NCI-H2029 treated with DMSO at 0.1 percent for 48 hours (cell line): Measurements from ENCODE around the gene GSPT1.
"Not testable (repeated sequence)": the region's sequence is repeated elsewhere in the genome, so short reads cannot be mapped to it uniquely, and the experiment has no call there.

Source experiments
- DNase-seq: peaks from one replicate; lab custom pipeline; 2025; lab: John Stamatoyannopoulos, UW

Gene GSPT1

GRCh38 chr16:11857161-11857560, 58.6 kb downstream of the GSPT1 start:
- DNase-seq, result no peak

GRCh38 chr16:11852092-11852809, 63.5 kb downstream of the GSPT1 start:
- DNase-seq, result peak; percentile 45

- DNase-seq, result peak; percentile 78
Measured at GRCh38 chr16:11851294-11852091, 64.3 kb downstream of the GSPT1 start, which contains the start of gene RSL1D1. RSL1D1 (minus strand) TSS chr16:11851542; CDS start chr16:11851512, 30 bp downstream.

GRCh38 chr16:11848842-11849241, 66.9 kb downstream of the GSPT1 start:
- no peak for DNase-seq

GRCh38 chr16:11844499-11844898, 71.3 kb downstream of the GSPT1 start:
- no peak for DNase-seq

GRCh38 chr16:11843861-11844260, 71.9 kb downstream of the GSPT1 start:
- no peak for DNase-seq

- DNase-seq, result no peak
Measured at GRCh38 chr16:11843206-11843605, 72.5 kb downstream of the GSPT1 start.

GRCh38 chr16:11841026-11841425, 74.7 kb downstream of the GSPT1 start:
- DNase-seq, result no peak

GRCh38 chr16:11836650-11837244, 79.0 kb downstream of the GSPT1 start:
- no peak for DNase-seq

GRCh38 chr16:11835891-11836649, 79.7 kb downstream of the GSPT1 start:
- peak; percentile 9 for DNase-seq

GRCh38 chr16:11835309-11835708, 80.4 kb downstream of the GSPT1 start:
- no peak for DNase-seq

- DNase-seq, result no peak
Measured at GRCh38 chr16:11833951-11834695, 81.6 kb downstream of the GSPT1 start.

- DNase-seq, result no peak
Measured at GRCh38 chr16:11828696-11829095, 87.1 kb downstream of the GSPT1 start.

GRCh38 chr16:11825520-11826165, 90.1 kb downstream of the GSPT1 start:
- DNase-seq, result not testable (repeated sequence)

- DNase-seq, result no peak
Measured at GRCh38 chr16:11824362-11824761, 91.4 kb downstream of the GSPT1 start.

- DNase-seq, result not testable (repeated sequence)
Measured at GRCh38 chr16:11823645-11824044, 92.1 kb downstream of the GSPT1 start.

GRCh38 chr16:11819798-11820197, 96.0 kb downstream of the GSPT1 start:
- no peak for DNase-seq

- DNase-seq, result not testable (repeated sequence)
Measured at GRCh38 chr16:11818970-11819369, 96.8 kb downstream of the GSPT1 start.
